Measurements from ENCODE around the gene CPNE4. TPM values are rescaled to one million over a fixed set of nuclear protein-coding genes. Genes with fewer than 3 reads are reported as not detected.

Gene CPNE4
- total RNA-seq, 2 donors from 2014 or later = 1.7 to 2.5 TPM

Small RNA genes lying within 50 kb of the gene (microRNA-seq; reads per million reads assigned to microRNA genes)
- not detected for gene MIR5704 (ENCODE audit: borderline microRNAs expressed)

Measured in endodermal cell (in vitro differentiated cells).